B cell (primary cell): ENCODE results near the gene RORC. TPM values are rescaled to one million over a fixed set of nuclear protein-coding genes. Genes with fewer than 3 reads are reported as not detected.

Experiments
- ATAC-seq: fragments of 200-7000 bp; cut with Tn5 transposase; one replicate; pipeline ENCODE4 v1.10.0; 2021; ENCODE audit warnings: low read depth, mild to moderate bottlenecking, moderate number of reproducible peaks, moderate library complexity
- CTCF ChIA-PET: fragments of 350-600 bp; sonication (Branson Sonifier 250); formaldehyde crosslinking; loops from one replicate; lab custom pipeline; 2021; ENCODE audit warnings: antibody characterized with exemption, inconsistent platforms; lab: Charles Lee
- POLR2A ChIA-PET: fragments of 350-600 bp; sonication (Branson Sonifier 250); formaldehyde crosslinking; loops from one replicate; lab custom pipeline; 2021; ENCODE audit warnings: antibody characterized with exemption; lab: Charles Lee
- DNase-seq: peaks from one replicate; pipeline ENCODE4 v3.0.0; 2013
- H2AFZ ChIP-seq: 2 replicates; pipeline ENCODE4 v1.6.1; 2012; ENCODE audit warnings: mild to moderate bottlenecking, low read depth, low read length; ENCODE audit not compliant: insufficient read depth, poor library complexity, severe bottlenecking
- H3K27ac ChIP-seq, 2 donors: 1 replicate in 1 of 2; 2 replicates in 1 of 2; pipeline ENCODE4 v1.5.1; 2012 to 2013; ENCODE audit warnings: low read length in 2 of 2, mild to moderate bottlenecking in 2 of 2, moderate library complexity in 1 of 2
- H3K27me3 ChIP-seq, 4 experiments: fragments of 200-600 bp in 1 of 4; sonication (generic) in 1 of 4; replicated peaks in 1 of 4; 1 replicate in 2 of 4; 2 replicates in 2 of 4; pipeline versions ENCODE4 v1.6.1 to v1.7.0; 2013 to 2016; ENCODE audit warnings: low read length in 3 of 4, mild to moderate bottlenecking in 2 of 4, mixed read lengths in 1 of 4, moderate library complexity in 1 of 4; ENCODE audit not compliant: insufficient read depth in 4 of 4, control insufficient read depth in 3 of 4; ENCODE audit errors: control extremely low read depth in 1 of 4
- H3K36me3 ChIP-seq, 2 experiments: replicated peaks in 1 of 2; 1 replicate in 1 of 2; 2 replicates in 1 of 2; pipeline versions ENCODE4 v1.6.1 to v1.7.1; 2013; ENCODE audit warnings: low read length in 1 of 2; ENCODE audit not compliant: insufficient read depth in 2 of 2, control insufficient read depth in 1 of 2; ENCODE audit errors: control extremely low read depth in 1 of 2, extremely low read depth in 1 of 2
- H3K4me1 ChIP-seq, 2 donors: fragments of 200-600 bp in 1 of 2; sonication (generic) in 1 of 2; 1 replicate in 1 of 2; 2 replicates in 1 of 2; pipeline versions ENCODE4 v1.5.1 to v1.6.1; 2013 to 2017; ENCODE audit warnings: low read length in 2 of 2; ENCODE audit not compliant: control insufficient read depth in 2 of 2, insufficient read depth in 2 of 2
- H3K4me2 ChIP-seq: replicated peaks from 2 replicates; pipeline ENCODE3; 2012; ENCODE audit warnings: mild to moderate bottlenecking, low read depth, low read length; ENCODE audit not compliant: poor library complexity, severe bottlenecking
- H3K4me3 ChIP-seq, 5 experiments: fragments of 200-600 bp in 1 of 5; sonication (generic) in 1 of 5; 1 replicate in 3 of 5; 2 replicates in 2 of 5; pipeline versions ENCODE4 v1.5.1 to v1.7.0; 2011 to 2016; ENCODE audit warnings: low read length in 4 of 5, mild to moderate bottlenecking in 4 of 5, low read depth in 2 of 5, control low read depth in 1 of 5, moderate library complexity in 1 of 5; ENCODE audit not compliant: insufficient read depth in 1 of 5; ENCODE audit errors: control extremely low read depth in 1 of 5, extremely low read depth in 1 of 5
- H3K79me2 ChIP-seq: fragments of 200-600 bp; sonication (generic); one replicate; pipeline ENCODE4 v1.6.0; 2016; ENCODE audit warnings: low read length; ENCODE audit not compliant: control insufficient read depth, insufficient read depth
- H3K9ac ChIP-seq: fragments of 200-600 bp; sonication (generic); 2 replicates; pipeline ENCODE4 v1.6.1; 2017; ENCODE audit warnings: mild to moderate bottlenecking, low read length, moderate library complexity
- H3K9me3 ChIP-seq, 3 donors: one replicate each; pipeline versions ENCODE4 v1.6.1 to v1.7.1; 2013; ENCODE audit warnings: low read length in 2 of 3; ENCODE audit not compliant: control insufficient read depth in 2 of 3, insufficient read depth in 1 of 3; ENCODE audit errors: control extremely low read depth in 1 of 3
- H4K20me1 ChIP-seq: 2 replicates; pipeline ENCODE4 v1.6.0; 2012; ENCODE audit warnings: mild to moderate bottlenecking, low read length; ENCODE audit not compliant: insufficient read depth, control insufficient read depth, poor library complexity, severe bottlenecking
- H3K27ac Mint-ChIP-seq: one replicate; pipeline ENCODE4 v1.8.0; 2021; ENCODE audit warnings: mixed read lengths
- H3K27me3 Mint-ChIP-seq: one replicate; pipeline ENCODE4 v1.8.0; 2021; ENCODE audit warnings: mixed read lengths
- H3K4me1 Mint-ChIP-seq: one replicate; pipeline ENCODE4 v1.8.0; 2021; ENCODE audit warnings: mixed read lengths
- H3K4me3 Mint-ChIP-seq: one replicate; pipeline ENCODE4 v1.8.0; 2021; ENCODE audit warnings: mixed read lengths
- H3K9me3 Mint-ChIP-seq: one replicate; pipeline ENCODE4 v1.8.0; 2022; ENCODE audit warnings: mixed read lengths; ENCODE audit not compliant: insufficient read depth
- CTCF ChIP-seq: fragments of 200-600 bp; IDR thresholded peaks from one replicate; pipeline ENCODE4 v1.8.0; 2022; ENCODE audit warnings: antibody characterized with exemption, mild to moderate bottlenecking
- EZH2 ChIP-seq: IDR thresholded peaks from 2 replicates; pipeline ENCODE4 v1.6.1; 2012; ENCODE audit warnings: borderline replicate concordance, low read depth, mild to moderate bottlenecking, moderate library complexity, low read length; ENCODE audit not compliant: insufficient read depth, poor library complexity, severe bottlenecking
- WGBS: methylation state at CpG from one replicate; pipeline ENCODE4 v1.1.5; 2013; ENCODE audit warnings: missing lambda C conversion rate; ENCODE audit not compliant: insufficient coverage; 5-methylcytosine and 5-hydroxymethylcytosine counted together
- intact Hi-C: fragments of 100-400 bp; cut with micrococcal nuclease; formaldehyde crosslinking; loops from one replicate; pipeline ENCODE4 v1.10.0; 2022
- polyA plus RNA-seq: library from polyadenylated mRNA; depleted of rRNA; stranded (reverse); fragments of >200 nt; gene quantifications from 2 replicates; pipeline ENCODE4 v1.2.3, GENCODE V29; 2012
- total RNA-seq, 2 donors: library from RNA; stranded (reverse); fragments of 120-200 nt in 1 of 2; gene quantifications; 1 replicate in 1 of 2; 2 replicates in 1 of 2; pipeline versions ENCODE4 v1.2.3 to v1.2.4, GENCODE V29; 2013 to 2022

Gene RORC
- total and polyA plus RNA-seq, 2 donors (not counting 1 experiment from before 2014, with no cell fraction given), result 0.15 TPM; not detected in 1

GRCh38 chr1:151825204-151825603, 6.4 kb downstream of the RORC start:
- TF ChIP-seq CTCF (no peak), EZH2 (no peak)
- no peak overlapping the region for H2AFZ ChIP-seq
- Mint-ChIP-seq H3K27ac (no peak overlapping the region), H3K27me3 (peaks cover 30% of the 10 kb centered on the region), H3K9me3 (no peaks in the 10 kb centered on the region), H3K4me1 (peaks cover 12% of the 10 kb centered on the region), H3K4me3 (no peak overlapping the region)
- H3K4me1 ChIP-seq, result peaks cover 7 to 11% of the 10 kb centered on the region in 2 donors
- no peaks in the 10 kb centered on the region for H3K79me2 ChIP-seq
- CTCF ChIA-PET, result no interaction called here
- H4K20me1 ChIP-seq, result no peaks in the 10 kb centered on the region
- intact Hi-C loops, result no loop called here
- ATAC-seq (no peak), DNase-seq (no peak)
- peaks cover 0 to 27% (median 3%) of the 10 kb centered on the region in 4 experiments for H3K27me3 ChIP-seq
- no peak overlapping the region for H3K27ac ChIP-seq
- no peak overlapping the region for H3K4me2 ChIP-seq
- H3K9ac ChIP-seq, result no peak overlapping the region
- POLR2A ChIA-PET, result no interaction called here
- H3K36me3 ChIP-seq, result no peaks in the 10 kb centered on the region
- WGBS, result 86% methylated on average over 9 of the region's 9 CpGs
- no peak overlapping the region for H3K4me3 ChIP-seq
- H3K9me3 ChIP-seq, result no peaks in the 10 kb centered on the region

- Histone ChIP-seq H3K4me1 (peaks cover 0 to 1% of the 10 kb centered on the region in 2 donors), H3K27ac (no peak overlapping the region), H4K20me1 (no peaks in the 10 kb centered on the region), H3K36me3 (no peaks in the 10 kb centered on the region), H3K79me2 (no peaks in the 10 kb centered on the region), H3K4me3 (no peak overlapping the region), H3K9me3 (no peaks in the 10 kb centered on the region), H3K27me3 (peaks cover 0 to 21% (median 2%) of the 10 kb centered on the region in 4 experiments), H3K9ac (no peak overlapping the region), H3K4me2 (no peak overlapping the region), H2AFZ (no peak overlapping the region)
- Mint-ChIP-seq H3K9me3 (no peaks in the 10 kb centered on the region), H3K27ac (no peak overlapping the region), H3K27me3 (peaks cover 22% of the 10 kb centered on the region), H3K4me3 (no peak overlapping the region), H3K4me1 (peaks cover 3% of the 10 kb centered on the region)
- ATAC-seq (no peak), DNase-seq (no peak)
- ChIA-PET POLR2A (no interaction called here), CTCF (no interaction called here)
- 89% methylated on average over 7 of the region's 8 CpGs for WGBS
- no peak for TF ChIP-seq CTCF
- no peak for TF ChIP-seq EZH2
- intact Hi-C loops, result no loop called here
These were observed 8.4 kb downstream of the RORC start for GRCh38 chr1:151823175-151823574.
